Ishikawa (cell line): ENCODE data around the gene ARHGAP26.

Experiments
- CEBPB ChIP-seq: IDR thresholded peaks from 2 replicates; pipeline ENCODE4 v1.6.1; 2012
- CREB1 ChIP-seq: IDR thresholded peaks from 2 replicates; pipeline ENCODE4 v1.6.1; 2012; ENCODE audit warnings: low read depth
- EGR1 ChIP-seq: IDR thresholded peaks from 2 replicates; pipeline ENCODE4 v1.6.1; 2012
- EP300 ChIP-seq: IDR thresholded peaks from 2 replicates; pipeline ENCODE4 v1.6.1; 2012; ENCODE audit warnings: borderline replicate concordance
- FOXM1 ChIP-seq: IDR thresholded peaks from 2 replicates; pipeline ENCODE4 v1.6.1; 2012; ENCODE audit warnings: low read depth, borderline replicate concordance
- NFIC ChIP-seq: IDR thresholded peaks from 2 replicates; pipeline ENCODE4 v1.6.1; 2012
- RAD21 ChIP-seq: IDR thresholded peaks from 2 replicates; pipeline ENCODE4 v1.6.1; 2012; ENCODE audit warnings: low read depth
- TAF1 ChIP-seq: IDR thresholded peaks from 2 replicates; pipeline ENCODE4 v1.6.1; 2012; ENCODE audit warnings: low read depth, mild to moderate bottlenecking
- TCF12 ChIP-seq: IDR thresholded peaks from 2 replicates; pipeline ENCODE4 v1.6.1; 2012; ENCODE audit warnings: low read depth
- TEAD4 ChIP-seq: IDR thresholded peaks from 2 replicates; pipeline ENCODE4 v1.6.1; 2012
- YY1 ChIP-seq: IDR thresholded peaks from 2 replicates; pipeline ENCODE4 v1.6.1; 2012; ENCODE audit warnings: low read depth
- ZBTB7A ChIP-seq: IDR thresholded peaks from 2 replicates; pipeline ENCODE4 v1.6.1; 2012; ENCODE audit warnings: low read depth
- TF ChIP-seq, protein P1 (sequence below): IDR thresholded peaks from 2 replicates; pipeline ENCODE4 v1.6.1; 2012; ENCODE audit warnings: low read depth, mild to moderate bottlenecking
- TF ChIP-seq, protein P2 (sequence below): IDR thresholded peaks from 2 replicates; pipeline ENCODE4 v1.6.1; 2012
- TF ChIP-seq, protein P3 (sequence below): IDR thresholded peaks from 2 replicates; pipeline ENCODE4 v1.6.1; 2012

ARHGAP26 gene

DNA sequence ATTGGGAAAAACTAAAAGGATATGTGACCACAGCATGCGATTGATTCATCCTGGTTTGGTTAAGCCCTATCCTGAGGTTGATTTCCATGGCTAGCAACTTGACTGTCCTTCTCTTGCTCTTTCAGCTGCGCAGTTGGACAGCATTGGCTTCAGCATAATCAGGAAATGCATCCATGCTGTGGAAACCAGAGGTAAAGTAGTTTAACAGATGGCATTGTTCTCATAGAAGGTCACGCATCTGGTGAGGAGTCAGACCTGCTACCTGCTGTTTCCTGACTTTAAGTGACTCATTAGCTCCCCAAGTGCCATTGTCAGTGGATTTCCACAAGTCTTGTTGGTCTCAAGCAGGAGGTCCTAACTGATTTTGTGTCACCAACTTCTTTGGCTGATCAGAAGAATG, 266.9 kb downstream of the ARHGAP26 start:
- TF ChIP-seq TEAD4 (peak; percentile 62), YY1 (peak; percentile 15; the same call in 1 of the 2 replicates), EP300 (peak; percentile 73; the same call in 1 of the 2 replicates), TCF12 (peak; percentile 87), FOXM1 (no peak), CREB1 (no peak), CEBPB (no peak), NFIC (peak; percentile 63; the same call in 1 of the 2 replicates), TAF1 (no peak)
- TF ChIP-seq, protein P1, sequence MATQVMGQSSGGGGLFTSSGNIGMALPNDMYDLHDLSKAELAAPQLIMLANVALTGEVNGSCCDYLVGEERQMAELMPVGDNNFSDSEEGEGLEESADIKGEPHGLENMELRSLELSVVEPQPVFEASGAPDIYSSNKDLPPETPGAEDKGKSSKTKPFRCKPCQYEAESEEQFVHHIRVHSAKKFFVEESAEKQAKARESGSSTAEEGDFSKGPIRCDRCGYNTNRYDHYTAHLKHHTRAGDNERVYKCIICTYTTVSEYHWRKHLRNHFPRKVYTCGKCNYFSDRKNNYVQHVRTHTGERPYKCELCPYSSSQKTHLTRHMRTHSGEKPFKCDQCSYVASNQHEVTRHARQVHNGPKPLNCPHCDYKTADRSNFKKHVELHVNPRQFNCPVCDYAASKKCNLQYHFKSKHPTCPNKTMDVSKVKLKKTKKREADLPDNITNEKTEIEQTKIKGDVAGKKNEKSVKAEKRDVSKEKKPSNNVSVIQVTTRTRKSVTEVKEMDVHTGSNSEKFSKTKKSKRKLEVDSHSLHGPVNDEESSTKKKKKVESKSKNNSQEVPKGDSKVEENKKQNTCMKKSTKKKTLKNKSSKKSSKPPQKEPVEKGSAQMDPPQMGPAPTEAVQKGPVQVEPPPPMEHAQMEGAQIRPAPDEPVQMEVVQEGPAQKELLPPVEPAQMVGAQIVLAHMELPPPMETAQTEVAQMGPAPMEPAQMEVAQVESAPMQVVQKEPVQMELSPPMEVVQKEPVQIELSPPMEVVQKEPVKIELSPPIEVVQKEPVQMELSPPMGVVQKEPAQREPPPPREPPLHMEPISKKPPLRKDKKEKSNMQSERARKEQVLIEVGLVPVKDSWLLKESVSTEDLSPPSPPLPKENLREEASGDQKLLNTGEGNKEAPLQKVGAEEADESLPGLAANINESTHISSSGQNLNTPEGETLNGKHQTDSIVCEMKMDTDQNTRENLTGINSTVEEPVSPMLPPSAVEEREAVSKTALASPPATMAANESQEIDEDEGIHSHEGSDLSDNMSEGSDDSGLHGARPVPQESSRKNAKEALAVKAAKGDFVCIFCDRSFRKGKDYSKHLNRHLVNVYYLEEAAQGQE = no peak
- TF ChIP-seq, protein P2, sequence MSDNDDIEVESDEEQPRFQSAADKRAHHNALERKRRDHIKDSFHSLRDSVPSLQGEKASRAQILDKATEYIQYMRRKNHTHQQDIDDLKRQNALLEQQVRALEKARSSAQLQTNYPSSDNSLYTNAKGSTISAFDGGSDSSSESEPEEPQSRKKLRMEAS = no peak

DNA sequence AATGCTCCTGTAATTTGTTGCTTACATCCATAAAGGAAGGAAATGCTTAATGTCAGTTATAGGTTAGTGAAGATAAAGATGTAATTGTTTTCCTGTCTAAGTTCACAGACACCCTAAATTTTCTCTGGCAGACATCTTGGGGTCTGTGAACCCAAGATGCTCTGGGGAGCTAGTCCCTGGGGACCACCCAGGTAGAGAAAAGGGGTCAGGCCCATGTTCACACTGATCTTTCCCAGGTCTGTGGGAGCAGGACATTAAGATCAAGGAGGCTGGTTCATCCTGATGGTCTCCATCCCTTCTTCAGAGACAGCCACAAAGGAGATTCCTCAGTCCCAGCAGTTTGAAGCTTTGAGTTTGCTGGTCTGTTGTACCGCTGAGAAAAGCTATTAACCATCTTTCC, 267.5 kb downstream of the ARHGAP26 start:
- TF ChIP-seq FOXM1 = no peak
- no peak for TF ChIP-seq NFIC
- TF ChIP-seq TCF12 = no peak
- TF ChIP-seq, protein P3, sequence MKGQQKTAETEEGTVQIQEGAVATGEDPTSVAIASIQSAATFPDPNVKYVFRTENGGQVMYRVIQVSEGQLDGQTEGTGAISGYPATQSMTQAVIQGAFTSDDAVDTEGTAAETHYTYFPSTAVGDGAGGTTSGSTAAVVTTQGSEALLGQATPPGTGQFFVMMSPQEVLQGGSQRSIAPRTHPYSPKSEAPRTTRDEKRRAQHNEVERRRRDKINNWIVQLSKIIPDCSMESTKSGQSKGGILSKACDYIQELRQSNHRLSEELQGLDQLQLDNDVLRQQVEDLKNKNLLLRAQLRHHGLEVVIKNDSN = no peak

DNA sequence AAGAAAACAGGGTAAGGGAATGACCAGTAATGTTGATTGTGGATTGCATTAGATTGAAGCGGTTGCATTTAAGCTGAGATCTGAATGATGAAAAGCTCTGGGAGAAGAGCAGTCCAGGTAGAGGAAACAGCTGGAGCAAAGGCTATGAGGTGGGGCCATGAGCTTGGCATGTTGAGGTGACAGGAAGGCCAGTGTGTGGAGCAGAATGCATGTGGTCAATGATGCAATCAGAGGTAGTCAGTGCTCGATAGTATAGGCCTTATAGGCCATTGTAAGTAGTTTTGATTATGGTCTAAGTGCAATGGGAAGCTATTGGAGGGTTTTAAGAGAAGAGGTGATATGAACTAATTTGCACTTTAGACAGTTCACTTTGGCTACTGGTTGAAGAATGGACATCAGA, 270.4 kb downstream of the ARHGAP26 start:
- TF ChIP-seq, protein P2 = no peak
- no peak for TF ChIP-seq TAF1
- TF ChIP-seq CREB1 = no peak
- TF ChIP-seq, protein P3 = no peak
- no peak for TF ChIP-seq FOXM1
- no peak for TF ChIP-seq YY1
- no peak for TF ChIP-seq TEAD4
- no peak for TF ChIP-seq NFIC
- TF ChIP-seq ZBTB7A = no peak
- no peak for TF ChIP-seq TCF12
- no peak for TF ChIP-seq EP300
- no peak for TF ChIP-seq CEBPB
- TF ChIP-seq, protein P1 = no peak
- no peak for TF ChIP-seq RAD21
- TF ChIP-seq EGR1 = no peak

DNA sequence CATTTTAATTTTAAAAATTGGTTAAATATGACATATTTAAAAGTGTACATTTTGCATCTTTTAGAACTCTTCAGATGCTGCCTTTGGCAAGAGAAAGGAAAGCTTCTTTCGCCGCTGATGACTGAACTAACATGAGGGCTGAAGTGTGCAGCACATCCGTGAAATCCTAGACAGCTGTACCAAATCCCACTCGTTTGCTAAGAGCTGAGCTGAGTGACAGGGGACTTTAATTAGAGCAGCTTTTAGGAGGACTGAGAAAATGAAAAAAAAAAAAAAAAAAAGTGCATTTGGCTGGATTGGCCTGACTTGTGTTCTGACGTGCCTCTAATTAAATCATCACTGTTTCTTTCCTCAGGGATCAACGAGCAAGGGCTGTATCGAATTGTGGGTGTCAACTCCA, 271.3 kb downstream of the ARHGAP26 start:
- TF ChIP-seq EP300 (no peak), NFIC (no peak), TAF1 (no peak), CEBPB (no peak), TCF12 (no peak), CREB1 (no peak), TEAD4 (no peak), EGR1 (no peak), RAD21 (no peak), ZBTB7A (no peak), FOXM1 (no peak), YY1 (no peak)
- TF ChIP-seq, protein P1 = no peak
- TF ChIP-seq, protein P3 = no peak
- TF ChIP-seq, protein P2 = no peak
